ENCODE data around the gene ARID1B. TPM values are rescaled to one million over a fixed set of nuclear protein-coding genes. Genes with fewer than 3 reads are reported as not detected.

Gene ARID1B
- total RNA-seq, 1 donor from 2014 or later = 75.4 TPM

DNA sequence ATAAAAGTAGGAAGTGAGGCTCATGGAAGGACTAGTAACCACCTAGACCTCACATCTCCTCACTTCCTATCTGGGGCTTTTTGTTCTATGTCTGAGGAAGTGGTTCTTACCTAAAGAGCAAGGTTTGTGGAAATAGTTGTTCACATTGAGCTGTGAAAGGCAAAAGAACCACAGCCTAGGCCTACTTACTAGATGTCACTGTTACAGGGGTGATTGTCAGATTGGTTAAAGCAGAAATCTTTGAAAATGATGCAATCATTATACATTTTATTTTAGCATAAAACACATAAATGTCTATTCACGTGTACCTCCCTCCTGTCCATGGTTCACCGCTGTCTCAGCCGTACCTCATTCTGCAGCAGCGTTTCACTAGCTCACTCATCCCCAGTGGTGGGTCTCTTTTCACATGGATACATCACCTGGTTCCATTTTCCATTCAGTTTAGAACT is 277.4 kb downstream of the ARID1B start:
- H3K27ac Mint-ChIP-seq (ENCODE audit: unreplicated experiment) = no peak overlapping the region
- H3K36me3 ChIP-seq (ENCODE audit: insufficient read depth, low read length) = no peaks in the 10 kb centered on the region
- H3K4me3 ChIP-seq (ENCODE audit: insufficient read depth, low read depth, low read length) = no peak overlapping the region
- peaks cover 5% of the 10 kb centered on the region for H4K20me1 ChIP-seq (ENCODE audit: insufficient read depth, low read length)
- H3K9me3 Mint-ChIP-seq (ENCODE audit: unreplicated experiment) = no peaks in the 10 kb centered on the region
- H3K9me3 ChIP-seq (ENCODE audit: insufficient read depth, low read depth, low read length) = no peaks in the 10 kb centered on the region
- no peak overlapping the region for H3K4me2 ChIP-seq (ENCODE audit: low read length)
- H3K27me3 ChIP-seq (ENCODE audit: insufficient read depth, low read length) = no peaks in the 10 kb centered on the region
- peaks cover 20% of the 10 kb centered on the region for H3K79me2 ChIP-seq (ENCODE audit: insufficient read depth, low read length)
- no peaks in the 10 kb centered on the region for H3K27me3 Mint-ChIP-seq (ENCODE audit: low read depth, unreplicated experiment)
- H3K27ac ChIP-seq (ENCODE audit: low read depth, low read length) = no peak overlapping the region
- TF ChIP-seq EZH2 (IDR thresholded peaks at IDR 0.05; ENCODE audit: insufficient read depth, low read length) = no peak
- TF ChIP-seq, protein P1, sequence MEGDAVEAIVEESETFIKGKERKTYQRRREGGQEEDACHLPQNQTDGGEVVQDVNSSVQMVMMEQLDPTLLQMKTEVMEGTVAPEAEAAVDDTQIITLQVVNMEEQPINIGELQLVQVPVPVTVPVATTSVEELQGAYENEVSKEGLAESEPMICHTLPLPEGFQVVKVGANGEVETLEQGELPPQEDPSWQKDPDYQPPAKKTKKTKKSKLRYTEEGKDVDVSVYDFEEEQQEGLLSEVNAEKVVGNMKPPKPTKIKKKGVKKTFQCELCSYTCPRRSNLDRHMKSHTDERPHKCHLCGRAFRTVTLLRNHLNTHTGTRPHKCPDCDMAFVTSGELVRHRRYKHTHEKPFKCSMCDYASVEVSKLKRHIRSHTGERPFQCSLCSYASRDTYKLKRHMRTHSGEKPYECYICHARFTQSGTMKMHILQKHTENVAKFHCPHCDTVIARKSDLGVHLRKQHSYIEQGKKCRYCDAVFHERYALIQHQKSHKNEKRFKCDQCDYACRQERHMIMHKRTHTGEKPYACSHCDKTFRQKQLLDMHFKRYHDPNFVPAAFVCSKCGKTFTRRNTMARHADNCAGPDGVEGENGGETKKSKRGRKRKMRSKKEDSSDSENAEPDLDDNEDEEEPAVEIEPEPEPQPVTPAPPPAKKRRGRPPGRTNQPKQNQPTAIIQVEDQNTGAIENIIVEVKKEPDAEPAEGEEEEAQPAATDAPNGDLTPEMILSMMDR (IDR thresholded peaks at IDR 0.05; ENCODE audit: insufficient read depth, low read depth, low read length) = no peak
- no peak overlapping the region for H3K9ac ChIP-seq (ENCODE audit: low read length)
- H3K4me1 ChIP-seq (ENCODE audit: insufficient read depth, low read length) = peaks cover 2% of the 10 kb centered on the region
- peaks cover 4% of the 10 kb centered on the region for H3K36me3 Mint-ChIP-seq (ENCODE audit: low read depth, unreplicated experiment)
- H2AFZ ChIP-seq (ENCODE audit: low read depth, low read length) = no peak overlapping the region
- DNase-seq (ENCODE audit: low read depth) = no peak
- no peak overlapping the region for H3K4me3 Mint-ChIP-seq (ENCODE audit: unreplicated experiment)
- no peak for FAIRE-seq
- H3K4me1 Mint-ChIP-seq (ENCODE audit: low read depth, unreplicated experiment) = peaks cover 6% of the 10 kb centered on the region

DNA sequence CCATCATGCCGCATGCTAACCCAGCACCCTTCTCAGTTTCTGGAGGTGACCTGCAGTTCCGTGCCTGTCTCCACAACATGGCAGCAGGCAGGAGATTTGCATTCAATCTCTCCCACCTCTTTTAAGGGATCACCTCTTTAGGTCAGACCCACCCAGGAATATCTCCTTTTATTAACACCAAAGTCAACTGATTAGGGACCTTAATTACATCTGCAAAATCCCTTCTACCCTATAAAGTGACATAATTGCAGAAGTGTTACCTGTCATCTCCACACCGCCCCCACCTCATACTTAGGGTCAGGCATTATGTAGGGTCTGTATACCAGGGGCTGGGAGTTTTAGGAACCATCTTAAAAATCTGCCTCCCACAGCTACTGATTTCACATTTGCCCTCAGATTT is 278.7 kb downstream of the ARID1B start:
- TF ChIP-seq, protein P1 (IDR thresholded peaks at IDR 0.05; ENCODE audit: insufficient read depth, low read depth, low read length) = no peak
- TF ChIP-seq EZH2 (IDR thresholded peaks at IDR 0.05; ENCODE audit: insufficient read depth, low read length) = no peak
- Histone ChIP-seq H3K27me3 (ENCODE audit: insufficient read depth, low read length) (no peaks in the 10 kb centered on the region), H3K36me3 (ENCODE audit: insufficient read depth, low read length) (no peaks in the 10 kb centered on the region), H2AFZ (ENCODE audit: low read depth, low read length) (no peak overlapping the region), H3K4me1 (ENCODE audit: insufficient read depth, low read length) (peaks cover 8% of the 10 kb centered on the region), H3K9me3 (ENCODE audit: insufficient read depth, low read depth, low read length) (no peaks in the 10 kb centered on the region), H3K9ac (ENCODE audit: low read length) (no peak overlapping the region), H3K4me2 (ENCODE audit: low read length) (no peak overlapping the region), H3K4me3 (ENCODE audit: insufficient read depth, low read depth, low read length) (no peak overlapping the region), H3K79me2 (ENCODE audit: insufficient read depth, low read length) (peaks cover 20% of the 10 kb centered on the region), H4K20me1 (ENCODE audit: insufficient read depth, low read length) (peaks cover 10% of the 10 kb centered on the region), H3K27ac (ENCODE audit: low read depth, low read length) (no peak overlapping the region)
- H3K27me3 Mint-ChIP-seq (ENCODE audit: low read depth, unreplicated experiment) = no peaks in the 10 kb centered on the region
- no peak overlapping the region for H3K27ac Mint-ChIP-seq (ENCODE audit: unreplicated experiment)
- no peaks in the 10 kb centered on the region for H3K9me3 Mint-ChIP-seq (ENCODE audit: unreplicated experiment)
- no peak overlapping the region for H3K4me3 Mint-ChIP-seq (ENCODE audit: unreplicated experiment)
- DNase-seq (ENCODE audit: low read depth) (no peak), FAIRE-seq (no peak)
- peaks cover 4% of the 10 kb centered on the region for H3K36me3 Mint-ChIP-seq (ENCODE audit: low read depth, unreplicated experiment)
- peaks cover 15% of the 10 kb centered on the region for H3K4me1 Mint-ChIP-seq (ENCODE audit: low read depth, unreplicated experiment)

DNA sequence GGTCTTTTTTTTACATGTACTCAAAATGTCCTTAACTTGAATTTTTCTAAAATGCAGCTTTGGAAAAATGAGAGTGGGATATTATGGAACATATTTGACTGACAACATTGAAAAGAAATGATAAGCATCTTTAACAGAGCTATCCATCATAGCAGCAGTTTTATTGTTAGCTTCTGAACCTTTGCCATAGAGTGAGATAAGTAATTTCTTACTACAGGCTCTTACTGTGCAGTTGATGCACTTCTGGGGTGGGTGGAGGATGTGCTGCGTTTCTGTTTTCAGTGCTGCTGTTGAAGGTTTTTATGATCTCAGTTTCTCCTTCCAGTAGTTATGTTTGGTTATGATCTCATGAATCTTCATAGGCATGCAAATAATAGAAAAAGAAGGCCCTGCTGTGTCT is 279.1 kb downstream of the ARID1B start:
- H3K9ac ChIP-seq (ENCODE audit: low read length) = no peak overlapping the region
- Mint-ChIP-seq H3K9me3 (ENCODE audit: unreplicated experiment) (no peaks in the 10 kb centered on the region), H3K36me3 (ENCODE audit: low read depth, unreplicated experiment) (peaks cover 4% of the 10 kb centered on the region), H3K27ac (ENCODE audit: unreplicated experiment) (no peak overlapping the region), H3K27me3 (ENCODE audit: low read depth, unreplicated experiment) (no peaks in the 10 kb centered on the region), H3K4me3 (ENCODE audit: unreplicated experiment) (no peak overlapping the region), H3K4me1 (ENCODE audit: low read depth, unreplicated experiment) (peaks cover 13% of the 10 kb centered on the region)
- peaks cover 10% of the 10 kb centered on the region for H4K20me1 ChIP-seq (ENCODE audit: insufficient read depth, low read length)
- peaks cover 9% of the 10 kb centered on the region for H3K4me1 ChIP-seq (ENCODE audit: insufficient read depth, low read length)
- H3K4me2 ChIP-seq (ENCODE audit: low read length) = no peak overlapping the region
- TF ChIP-seq, protein P1 (IDR thresholded peaks at IDR 0.05; ENCODE audit: insufficient read depth, low read depth, low read length) = no peak
- no peak for TF ChIP-seq EZH2 (IDR thresholded peaks at IDR 0.05; ENCODE audit: insufficient read depth, low read length)
- H3K36me3 ChIP-seq (ENCODE audit: insufficient read depth, low read length) = no peaks in the 10 kb centered on the region
- no peak overlapping the region for H3K4me3 ChIP-seq (ENCODE audit: insufficient read depth, low read depth, low read length)
- no peak overlapping the region for H3K27ac ChIP-seq (ENCODE audit: low read depth, low read length)
- H3K27me3 ChIP-seq (ENCODE audit: insufficient read depth, low read length) = no peaks in the 10 kb centered on the region
- DNase-seq (ENCODE audit: low read depth) = no peak
- FAIRE-seq = no peak
- H3K9me3 ChIP-seq (ENCODE audit: insufficient read depth, low read depth, low read length) = no peaks in the 10 kb centered on the region
- peaks cover 20% of the 10 kb centered on the region for H3K79me2 ChIP-seq (ENCODE audit: insufficient read depth, low read length)
- no peak overlapping the region for H2AFZ ChIP-seq (ENCODE audit: low read depth, low read length)

Measured in astrocyte (in vitro differentiated cells and primary cell).